CD4-positive, alpha-beta T cell treated with Interleukin-6 for 4 hours (primary cell): ENCODE data around the gene ZBTB48.

Source experiments
- DNase-seq: peaks from one replicate; pipeline ENCODE4 v3.0.0-alpha.2; 2020; ENCODE audit warnings: mixed read lengths

The ZBTB48 gene

DNA sequence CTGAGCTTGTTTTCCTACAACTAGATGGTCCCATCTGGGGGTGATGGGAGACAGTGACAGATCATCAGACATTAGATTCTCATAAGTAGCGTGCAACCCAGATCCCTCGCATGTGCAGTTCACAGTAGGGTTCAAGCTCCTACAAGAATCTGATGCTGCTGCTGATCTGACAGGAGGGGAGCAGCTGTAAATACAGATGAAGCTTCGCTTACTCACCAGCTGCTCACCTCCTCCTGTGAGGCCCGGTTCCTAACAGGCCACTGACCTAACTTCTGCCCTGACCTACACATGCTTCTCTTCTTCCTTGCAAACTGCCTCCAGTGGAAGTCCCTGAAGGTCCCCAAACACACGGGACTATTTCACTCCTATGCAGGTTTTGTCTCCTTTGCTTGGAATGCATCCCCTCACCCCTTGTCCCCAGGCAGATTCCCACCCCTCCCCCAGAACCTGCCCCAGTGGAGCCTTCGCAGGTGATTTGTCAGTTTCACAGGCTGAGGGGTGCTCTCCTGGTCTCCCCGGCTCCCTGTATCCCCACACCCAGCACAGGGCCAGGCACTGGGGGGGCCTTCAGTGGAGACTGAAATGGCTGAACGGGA lies 5.7 kb upstream of the ZBTB48 start:
- no peak for DNase-seq

DNA sequence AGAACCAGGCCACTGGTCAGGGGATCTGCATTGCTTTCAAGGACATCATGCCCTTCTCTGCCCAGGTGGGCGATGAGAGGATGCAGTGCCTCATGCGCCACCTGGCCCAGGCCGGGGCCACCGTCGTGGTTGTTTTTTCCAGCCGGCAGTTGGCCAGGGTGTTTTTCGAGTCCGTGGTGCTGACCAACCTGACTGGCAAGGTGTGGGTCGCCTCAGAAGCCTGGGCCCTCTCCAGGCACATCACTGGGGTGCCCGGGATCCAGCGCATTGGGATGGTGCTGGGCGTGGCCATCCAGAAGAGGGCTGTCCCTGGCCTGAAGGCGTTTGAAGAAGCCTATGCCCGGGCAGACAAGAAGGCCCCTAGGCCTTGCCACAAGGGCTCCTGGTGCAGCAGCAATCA lies 5.0 kb upstream of the ZBTB48 start:
- no peak for DNase-seq

DNA sequence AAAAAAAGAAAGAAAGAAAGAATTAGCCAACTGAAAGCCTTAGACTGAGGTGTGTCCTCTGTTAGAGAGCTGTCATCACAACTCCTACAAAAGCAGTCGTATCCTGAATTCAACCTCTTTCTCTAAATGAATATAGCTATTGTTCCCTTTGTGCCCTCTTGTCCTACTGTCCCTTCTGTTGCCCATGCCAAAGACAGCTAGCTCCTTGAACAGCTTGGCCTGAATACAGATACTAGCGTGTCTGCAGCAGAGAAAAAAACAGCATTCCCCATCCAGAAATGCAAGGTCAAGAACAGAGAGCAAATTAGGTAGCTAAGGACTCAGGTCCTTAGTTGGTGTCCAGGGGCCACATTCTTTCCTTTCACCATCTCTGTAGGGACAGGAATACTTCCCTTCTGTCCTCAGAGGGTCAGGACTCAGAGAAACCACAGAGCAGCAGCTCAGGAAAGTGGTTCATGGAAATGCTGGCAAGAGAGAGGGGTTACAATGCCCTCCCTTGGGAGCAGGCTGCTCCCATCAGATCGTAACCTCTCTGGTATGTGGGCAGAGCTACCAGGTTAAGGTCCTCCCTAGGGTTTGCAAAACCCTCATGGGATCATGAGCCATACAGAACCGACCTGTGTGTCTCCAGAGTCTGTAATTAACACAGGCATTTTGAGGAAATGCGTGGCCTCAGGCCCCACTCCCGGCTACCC lies 1.8 kb upstream of the ZBTB48 start:
- DNase-seq, result no peak

GRCh38 chr1:6578624-6579373 lies 995 bp upstream of the ZBTB48 start:
- no peak for DNase-seq

- DNase-seq, result no peak
Measured at GRCh38 chr1:6580119-6580592, 362 bp downstream of the ZBTB48 start.

GRCh38 chr1:6580593-6581409 lies 1.0 kb downstream of the ZBTB48 start:
- DNase-seq, result no peak

DNA sequence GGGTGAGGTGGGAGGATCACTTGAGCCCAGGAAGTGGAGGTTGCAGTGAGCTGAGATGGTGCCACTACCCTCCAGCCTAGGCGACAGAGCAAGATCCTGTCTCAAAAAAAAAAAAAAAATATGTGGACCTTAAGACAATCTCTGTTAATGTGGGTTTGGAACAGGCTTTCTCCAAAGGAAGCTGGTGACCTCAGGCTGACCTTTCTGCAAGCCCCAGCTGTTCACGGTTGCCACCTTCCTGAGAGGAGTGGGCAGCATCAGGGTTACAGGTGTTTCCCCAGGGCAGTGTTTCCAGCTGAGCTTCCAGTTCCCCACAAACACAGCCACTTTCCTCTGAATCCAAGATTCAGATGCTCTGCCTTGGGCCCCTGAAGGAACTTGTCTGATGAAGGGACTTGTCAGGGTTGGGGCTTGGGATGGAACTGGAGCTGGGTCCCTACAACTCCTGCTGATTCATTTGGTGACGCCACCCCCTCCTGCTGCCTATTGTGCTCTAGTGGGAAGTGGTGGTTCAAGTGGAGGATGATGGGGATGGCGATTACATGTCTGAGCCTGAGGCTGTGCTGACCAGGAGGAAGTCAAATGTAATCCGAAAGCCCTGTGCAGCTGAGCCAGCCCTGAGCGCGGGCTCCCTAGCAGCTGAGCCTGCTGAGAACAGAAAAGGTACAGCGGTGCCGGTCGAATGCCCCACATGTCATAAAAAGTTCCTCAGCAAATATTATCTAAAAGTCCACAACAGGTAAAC lies 1.9 kb downstream of the ZBTB48 start:
- no peak for DNase-seq

- no peak for DNase-seq
Measured at GRCh38 chr1:6582370-6582769, 2.6 kb downstream of the ZBTB48 start.

DNA sequence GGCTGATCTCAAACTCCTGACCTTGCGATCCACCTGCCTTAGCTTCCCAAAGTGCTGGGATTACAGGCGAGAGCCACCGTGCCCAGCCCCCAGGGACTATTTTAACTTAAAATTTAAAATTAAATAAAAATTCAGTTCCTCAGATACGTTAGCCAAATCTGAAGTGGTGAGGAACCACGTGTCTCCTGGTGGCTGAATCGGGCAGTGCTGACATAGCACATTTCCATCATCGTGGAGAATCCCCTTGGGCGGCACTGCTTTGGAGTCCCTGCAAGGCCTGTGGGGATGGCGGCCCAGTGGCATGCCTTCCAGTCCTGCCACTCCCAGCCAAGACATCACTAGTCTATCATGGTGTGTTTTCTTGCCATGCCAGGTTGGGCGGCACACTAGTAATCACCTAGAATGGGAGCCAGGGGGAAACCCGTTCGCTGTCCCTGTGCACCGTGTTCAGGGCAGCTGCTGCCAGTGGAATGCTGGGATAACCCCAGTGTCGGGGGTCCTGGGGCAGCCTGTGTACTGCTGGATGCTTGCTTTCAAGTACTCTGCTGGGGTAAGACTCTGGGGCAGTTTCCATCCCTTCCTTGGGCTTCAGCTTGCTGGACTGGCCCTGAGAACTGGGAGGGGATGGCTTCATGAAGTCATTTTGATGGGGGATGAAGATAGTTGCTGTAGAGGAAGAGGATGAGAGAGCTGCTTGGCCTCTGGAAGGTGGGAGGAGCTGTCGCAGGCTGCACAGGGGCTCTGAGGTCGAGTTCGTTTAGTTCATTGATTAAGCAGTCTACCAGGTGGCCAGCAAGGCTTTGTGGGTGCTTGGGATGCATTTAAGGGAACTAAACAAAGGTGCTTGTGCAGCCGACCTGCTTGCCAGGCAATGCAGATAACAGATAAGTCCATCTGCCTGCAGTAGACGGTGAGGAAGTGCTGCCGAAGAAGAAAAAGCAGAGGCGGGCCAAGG lies 4.6 kb downstream of the ZBTB48 start:
- DNase-seq, result no peak

- no peak for DNase-seq
Measured at GRCh38 chr1:6585081-6585722, 5.4 kb downstream of the ZBTB48 start.

DNA sequence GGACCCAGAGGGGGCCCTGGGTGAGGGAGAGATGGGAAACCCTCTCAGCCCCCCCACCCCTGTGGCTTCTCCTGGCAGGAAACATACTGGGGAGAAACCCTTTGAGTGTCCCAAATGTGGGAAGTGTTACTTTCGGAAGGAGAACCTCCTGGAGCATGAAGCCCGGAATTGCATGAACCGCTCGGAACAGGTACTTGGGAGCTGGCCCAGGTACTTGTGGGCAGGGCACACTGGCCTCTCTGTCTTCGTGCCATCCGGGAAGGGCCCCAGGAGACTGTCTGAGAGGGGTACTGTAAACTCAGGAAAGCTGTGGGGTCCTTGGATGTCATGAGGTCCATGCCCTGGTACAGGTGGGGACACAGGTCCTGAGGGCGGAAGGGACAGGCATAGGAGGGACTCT lies 6.0 kb downstream of the ZBTB48 start:
- no peak for DNase-seq

- DNase-seq, result no peak
Measured at GRCh38 chr1:6586404-6586816, 6.6 kb downstream of the ZBTB48 start.

DNA sequence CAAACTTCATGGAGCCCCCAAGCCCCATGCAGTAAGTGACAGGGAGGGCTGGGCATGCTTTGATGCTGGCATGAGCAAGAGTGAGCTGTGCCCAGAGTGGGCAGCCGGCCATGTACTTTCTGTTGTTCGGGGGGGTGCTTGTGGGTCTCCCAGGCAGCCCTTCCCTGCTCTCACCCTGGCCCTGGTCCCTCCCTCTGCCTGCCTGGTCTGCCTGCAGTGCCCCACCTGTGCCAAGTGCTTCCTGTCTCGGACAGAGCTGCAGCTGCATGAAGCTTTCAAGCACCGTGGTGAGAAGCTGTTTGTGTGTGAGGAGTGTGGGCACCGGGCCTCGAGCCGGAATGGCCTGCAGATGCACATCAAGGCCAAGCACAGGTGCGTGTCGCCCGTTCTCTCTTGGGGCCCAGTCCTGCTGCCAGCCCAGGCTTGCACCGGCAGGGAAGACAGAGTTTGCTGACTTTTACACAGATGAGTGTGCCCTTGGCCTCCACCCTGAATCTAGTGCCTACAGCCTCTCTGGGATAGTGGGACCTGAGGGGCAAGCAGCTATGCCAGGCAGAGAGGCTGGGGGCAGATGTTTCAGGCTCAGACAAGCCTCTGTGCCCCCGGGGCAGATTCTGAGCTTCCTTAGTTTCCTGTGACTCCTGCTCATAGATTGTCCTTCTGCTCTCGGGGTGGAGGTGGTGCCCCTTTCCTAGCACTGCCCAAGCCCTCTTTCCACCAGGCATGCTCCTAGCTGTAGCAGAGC lies 7.6 kb downstream of the ZBTB48 start:
- no peak for DNase-seq

- no peak for DNase-seq
Measured at GRCh38 chr1:6588128-6588892, 8.5 kb downstream of the ZBTB48 start.

- DNase-seq, result no peak
Measured at GRCh38 chr1:6588893-6589520, 9.2 kb downstream of the ZBTB48 start.

DNA sequence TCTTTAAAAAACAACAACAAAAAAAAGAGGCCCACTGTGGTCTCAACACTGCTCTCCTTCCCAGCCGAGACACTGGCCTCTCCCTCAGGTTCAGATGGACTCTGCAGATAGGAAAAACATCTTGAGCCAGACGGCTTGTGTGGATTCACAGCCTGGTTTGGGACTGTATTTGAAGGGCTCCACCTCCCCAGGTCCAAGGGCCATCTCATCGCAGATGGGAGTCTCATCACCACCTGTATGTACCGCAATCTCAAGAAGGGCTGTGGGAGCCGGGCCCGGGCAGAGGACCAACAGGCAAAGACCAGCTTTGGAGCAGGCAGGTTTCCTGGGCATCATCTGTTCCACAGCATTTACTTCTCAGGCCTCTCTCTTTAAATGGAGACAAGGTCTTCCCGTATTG lies 10.3 kb downstream of the ZBTB48 start:
- DNase-seq, result no peak

DNA sequence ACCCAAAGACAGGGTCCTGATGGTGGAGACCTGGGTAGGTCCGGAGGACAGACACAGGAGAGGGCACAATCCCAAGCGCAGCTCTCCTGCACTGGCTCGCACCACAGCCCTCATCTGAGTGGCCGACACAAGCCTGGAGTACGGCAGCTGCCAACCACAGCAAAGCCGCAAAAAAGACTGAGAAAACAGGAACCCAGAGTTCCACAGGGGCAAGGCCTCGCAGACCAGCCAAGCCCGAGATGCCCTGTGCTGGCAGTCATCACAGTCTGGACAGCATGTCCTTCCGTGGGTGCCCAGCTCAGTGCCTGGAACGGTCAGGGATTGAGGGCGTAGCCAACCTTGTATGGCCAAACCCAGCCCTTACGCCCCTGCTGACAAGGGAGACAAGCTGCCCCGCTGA lies 11.4 kb downstream of the ZBTB48 start:
- DNase-seq, result no peak

DNA sequence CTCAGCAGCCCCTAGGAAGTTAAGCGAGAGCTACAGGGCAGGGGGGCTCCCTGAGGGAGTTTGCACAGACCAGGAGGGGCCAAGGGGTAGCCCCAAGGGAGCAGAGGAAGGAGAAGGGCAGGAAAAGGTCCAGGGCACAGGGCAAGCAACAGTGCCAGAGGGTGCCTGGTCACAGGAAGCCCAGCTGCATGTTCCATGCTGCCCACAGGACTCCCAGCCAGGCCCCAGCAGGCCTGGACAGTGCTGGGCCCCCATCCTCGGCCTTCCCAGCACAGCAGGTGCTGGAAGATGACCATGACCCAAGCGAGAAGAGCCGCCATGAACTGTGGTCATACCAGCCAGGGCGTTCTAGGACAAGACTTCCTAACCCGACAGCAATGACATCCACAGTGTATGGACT lies 11.8 kb downstream of the ZBTB48 start:
- DNase-seq, result no peak

- DNase-seq, result no peak
Measured at GRCh38 chr1:6592441-6592840, 12.6 kb downstream of the ZBTB48 start.
